Prostate gland (tissue), 2 donors: ENCODE results near the gene RNASEL. TPM values are rescaled to one million over a fixed set of nuclear protein-coding genes. Genes with fewer than 3 reads are reported as not detected.

Experiments
- DNase-seq: peaks from one replicate; pipeline ENCODE4 v3.0.0-alpha.2; 2019; ENCODE audit warnings: low spot score
- H3K27ac ChIP-seq, 2 donors: fragments of 200-600 bp; sonication (generic); 2 replicates each; pipeline ENCODE4 v1.5.1; 2017 to 2019
- H3K27me3 ChIP-seq: fragments of 200-600 bp; sonication (generic); replicated peaks from 2 replicates; pipeline ENCODE4 v1.5.1; 2019; ENCODE audit not compliant: insufficient read depth
- H3K36me3 ChIP-seq, 2 donors: fragments of 200-600 bp; sonication (generic); 1 replicate in 1 of 2; 2 replicates in 1 of 2; pipeline versions ENCODE4 v1.5.1 to v1.8.1; 2017 to 2019
- H3K4me1 ChIP-seq: fragments of 200-600 bp; sonication (generic); replicated peaks from 2 replicates; pipeline ENCODE4 v1.5.1; 2019
- H3K4me3 ChIP-seq, 2 donors: fragments of 200-600 bp; sonication (generic); 2 replicates each; pipeline ENCODE4 v1.5.1; 2017 to 2019
- H3K9me3 ChIP-seq: fragments of 200-600 bp; sonication (generic); 2 replicates; pipeline ENCODE4 v1.5.1; 2017
- POLR2A ChIP-seq: fragments of 450-650 bp; IDR thresholded peaks from one replicate; pipeline ENCODE4 v1.6.1; 2016; ENCODE audit warnings: antibody characterized with exemption, mild to moderate bottlenecking
- POLR2AphosphoS5 ChIP-seq: sonication (generic); formaldehyde crosslinking; IDR thresholded peaks from one replicate; pipeline ENCODE4 v1.6.1; 2017; ENCODE audit warnings: antibody characterized with exemption
- whole genome bisulfite sequencing: methylation state at CpG from one replicate; pipeline ENCODE4 v1.1.5; 2018; 5-methylcytosine and 5-hydroxymethylcytosine counted together
- intact Hi-C: fragments of 100-400 bp; cut with DNase I; formaldehyde crosslinking; loops from one replicate; pipeline ENCODE4 v1.14.2; 2022
- total RNA-seq, 2 donors: library from RNA; depleted of rRNA; stranded (reverse); fragments of >200 nt; gene quantifications; one replicate each; pipeline ENCODE4 v1.1.0, GENCODE V29; 2016
- TF ChIP-seq, protein P1 (sequence below), 4 experiments: fragments of 200-600 bp in 2 of 4; fragments of 450-650 bp in 2 of 4; sonication (generic) in 2 of 4; IDR thresholded peaks; 1 replicate in 3 of 4; 2 replicates in 1 of 4; pipeline ENCODE4 v1.5.1; 2016 to 2019; ENCODE audit warnings: antibody characterized with exemption in 4 of 4, mild to moderate bottlenecking in 2 of 4, moderate library complexity in 2 of 4

RNASEL gene
- total RNA-seq, 2 donors from 2014 or later, result 7.6 to 10.7 TPM

DNA sequence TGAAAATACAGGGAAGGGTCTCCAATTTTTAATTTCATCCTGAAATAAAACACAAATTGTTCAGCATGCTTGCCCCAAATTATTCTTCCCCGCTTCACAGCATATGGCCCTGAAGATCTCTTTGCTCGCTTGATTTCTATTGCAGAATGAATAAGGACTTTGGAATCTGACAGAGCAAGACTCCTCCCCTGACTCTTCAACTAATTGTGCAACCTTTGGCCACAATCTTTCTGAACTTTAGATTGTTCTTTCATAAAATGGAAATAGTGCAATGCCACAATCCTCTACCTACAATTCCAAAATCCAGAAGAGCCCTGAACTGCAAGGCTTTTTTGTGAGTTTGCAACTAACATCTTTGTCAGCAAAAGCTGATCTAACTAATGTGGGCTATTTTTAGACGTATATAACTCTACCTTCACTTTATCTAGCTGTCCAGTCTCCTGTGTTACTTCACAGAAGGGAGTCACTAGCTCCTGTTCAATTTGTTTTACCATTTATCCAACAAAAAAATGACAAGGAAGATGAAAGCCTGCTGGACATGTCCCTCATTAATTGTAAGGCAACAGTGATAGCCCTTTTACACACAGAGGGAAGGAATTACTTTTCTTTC is 13.4 kb downstream of the RNASEL start:
- no peak for DNase-seq

GRCh38 chr1:182574156-182574555 is 14.9 kb downstream of the RNASEL start:
- no peak for TF ChIP-seq POLR2A
- TF ChIP-seq POLR2AphosphoS5, result no peak
- TF ChIP-seq, protein P1, sequence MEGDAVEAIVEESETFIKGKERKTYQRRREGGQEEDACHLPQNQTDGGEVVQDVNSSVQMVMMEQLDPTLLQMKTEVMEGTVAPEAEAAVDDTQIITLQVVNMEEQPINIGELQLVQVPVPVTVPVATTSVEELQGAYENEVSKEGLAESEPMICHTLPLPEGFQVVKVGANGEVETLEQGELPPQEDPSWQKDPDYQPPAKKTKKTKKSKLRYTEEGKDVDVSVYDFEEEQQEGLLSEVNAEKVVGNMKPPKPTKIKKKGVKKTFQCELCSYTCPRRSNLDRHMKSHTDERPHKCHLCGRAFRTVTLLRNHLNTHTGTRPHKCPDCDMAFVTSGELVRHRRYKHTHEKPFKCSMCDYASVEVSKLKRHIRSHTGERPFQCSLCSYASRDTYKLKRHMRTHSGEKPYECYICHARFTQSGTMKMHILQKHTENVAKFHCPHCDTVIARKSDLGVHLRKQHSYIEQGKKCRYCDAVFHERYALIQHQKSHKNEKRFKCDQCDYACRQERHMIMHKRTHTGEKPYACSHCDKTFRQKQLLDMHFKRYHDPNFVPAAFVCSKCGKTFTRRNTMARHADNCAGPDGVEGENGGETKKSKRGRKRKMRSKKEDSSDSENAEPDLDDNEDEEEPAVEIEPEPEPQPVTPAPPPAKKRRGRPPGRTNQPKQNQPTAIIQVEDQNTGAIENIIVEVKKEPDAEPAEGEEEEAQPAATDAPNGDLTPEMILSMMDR (IDR thresholded peaks at IDR 0.05), result no peak
- Histone ChIP-seq H3K36me3 (no peaks in the 10 kb centered on the region), H3K9me3 (no peaks in the 10 kb centered on the region), H3K27ac (no peak overlapping the region), H3K4me3 (no peak overlapping the region), H3K4me1 (no peaks in the 10 kb centered on the region), H3K27me3 (no peaks in the 10 kb centered on the region)
- DNase-seq, result no peak
- WGBS, result over 99% methylated on average over 4 of the region's 4 CpGs
- intact Hi-C loops, result no loop called here

More for the DNA sequence above, 13.4 kb downstream of the RNASEL start:
- H3K27me3 ChIP-seq, result no peaks in the 10 kb centered on the region
- 88% methylated on average over 3 of the region's 3 CpGs for WGBS
- H3K27ac ChIP-seq, result no peak overlapping the region
- intact Hi-C loops, result no loop called here
- no peak overlapping the region for H3K4me3 ChIP-seq
- TF ChIP-seq POLR2AphosphoS5, result no peak
- no peak for TF ChIP-seq POLR2A
- TF ChIP-seq, protein P1 (IDR thresholded peaks at IDR 0.05), result no peak
- no peaks in the 10 kb centered on the region for H3K36me3 ChIP-seq
- H3K9me3 ChIP-seq, result no peaks in the 10 kb centered on the region
- no peaks in the 10 kb centered on the region for H3K4me1 ChIP-seq

- Histone ChIP-seq H3K27ac (no peak overlapping the region), H3K27me3 (no peaks in the 10 kb centered on the region), H3K4me1 (no peaks in the 10 kb centered on the region), H3K9me3 (no peaks in the 10 kb centered on the region), H3K36me3 (no peaks in the 10 kb centered on the region), H3K4me3 (no peak overlapping the region)
- TF ChIP-seq POLR2A, result no peak
- TF ChIP-seq POLR2AphosphoS5, result no peak
- TF ChIP-seq, protein P1 (IDR thresholded peaks at IDR 0.05), result no peak
- intact Hi-C loops, result no loop called here
- 96% methylated on average over 2 of the region's 2 CpGs for WGBS
- DNase-seq, result no peak
Observed at GRCh38 chr1:182570611-182570970, 18.5 kb downstream of the RNASEL start.

- TF ChIP-seq POLR2A, result no peak
- TF ChIP-seq, protein P1 (IDR thresholded peaks at IDR 0.05), result no peak
- no peak for TF ChIP-seq POLR2AphosphoS5
- Histone ChIP-seq H3K4me1 (no peaks in the 10 kb centered on the region), H3K9me3 (no peaks in the 10 kb centered on the region), H3K4me3 (no peak overlapping the region), H3K27ac (no peak overlapping the region), H3K27me3 (no peaks in the 10 kb centered on the region), H3K36me3 (no peaks in the 10 kb centered on the region)
- DNase-seq, result no peak
- WGBS, result 87% methylated on average over 6 of the region's 6 CpGs
- intact Hi-C loops, result no loop called here
Observed at GRCh38 chr1:182569939-182570610, 19.0 kb downstream of the RNASEL start.
